Mucosa of descending colon (tissue), 3 donors: ENCODE data around the gene L2HGDH. TPM values are rescaled to one million over a fixed set of nuclear protein-coding genes. Genes with fewer than 3 reads are reported as not detected.

ENCODE experiments used
- ATAC-seq: fragments of 200-7000 bp; cut with Tn5 transposase; one replicate; pipeline ENCODE4 v1.9.1; 2020; ENCODE audit warnings: mild to moderate bottlenecking, moderate library complexity
- DNase-seq, 3 donors: peaks; one replicate each; pipeline ENCODE4 v3.0.0-alpha.2; 2020
- H3K36me3 ChIP-seq: fragments of 200-600 bp; one replicate; pipeline ENCODE4 v1.8.0; 2021; ENCODE audit warnings: low read depth, mild to moderate bottlenecking
- H3K4me1 ChIP-seq: fragments of 200-600 bp; one replicate; pipeline ENCODE4 v1.8.0; 2021; ENCODE audit warnings: low read depth, mild to moderate bottlenecking
- H3K4me3 ChIP-seq: fragments of 200-600 bp; one replicate; pipeline ENCODE4 v1.8.0; 2021; ENCODE audit warnings: mild to moderate bottlenecking
- H3K9me3 ChIP-seq: fragments of 200-600 bp; one replicate; pipeline ENCODE4 v1.8.0; 2021; ENCODE audit warnings: mild to moderate bottlenecking
- intact Hi-C, 2 donors: fragments of 100-400 bp; cut with DNase I in 1 of 2; cut with micrococcal nuclease in 1 of 2; formaldehyde crosslinking; loops; one replicate each; pipeline versions ENCODE4 v1.11.0 to v1.11.1; 2022; cut with DNase I, micrococcal nuclease
- total RNA-seq, 3 donors: library from RNA; stranded (reverse); fragmentation: NEBNext Ultra II Directional in 2 of 3; extraction: Animal tissue kit (Norgen Biotek cat#: 25700) in 2 of 3; gene quantifications; one replicate each; pipeline versions ENCODE4 v1.2.1 to v1.2.4, GENCODE V29; 2021 to 2023
- TF ChIP-seq, protein P1 (sequence below): fragments of 200-600 bp; IDR thresholded peaks from one replicate; pipeline ENCODE4 v1.8.0; 2022; ENCODE audit warnings: antibody characterized with exemption, mild to moderate bottlenecking
- donor health status: DM: no; HTN: no; CAD: no; lungs with moderate emphysema.
- donor health status: DM: no; HTN: no; CAD: no.
- donor health status: DM: no; HTN: yes; CAD: no.

L2HGDH gene
- total RNA-seq, 3 donors from 2014 or later = 7.2 to 11.2 (median 9.8) TPM

DNA sequence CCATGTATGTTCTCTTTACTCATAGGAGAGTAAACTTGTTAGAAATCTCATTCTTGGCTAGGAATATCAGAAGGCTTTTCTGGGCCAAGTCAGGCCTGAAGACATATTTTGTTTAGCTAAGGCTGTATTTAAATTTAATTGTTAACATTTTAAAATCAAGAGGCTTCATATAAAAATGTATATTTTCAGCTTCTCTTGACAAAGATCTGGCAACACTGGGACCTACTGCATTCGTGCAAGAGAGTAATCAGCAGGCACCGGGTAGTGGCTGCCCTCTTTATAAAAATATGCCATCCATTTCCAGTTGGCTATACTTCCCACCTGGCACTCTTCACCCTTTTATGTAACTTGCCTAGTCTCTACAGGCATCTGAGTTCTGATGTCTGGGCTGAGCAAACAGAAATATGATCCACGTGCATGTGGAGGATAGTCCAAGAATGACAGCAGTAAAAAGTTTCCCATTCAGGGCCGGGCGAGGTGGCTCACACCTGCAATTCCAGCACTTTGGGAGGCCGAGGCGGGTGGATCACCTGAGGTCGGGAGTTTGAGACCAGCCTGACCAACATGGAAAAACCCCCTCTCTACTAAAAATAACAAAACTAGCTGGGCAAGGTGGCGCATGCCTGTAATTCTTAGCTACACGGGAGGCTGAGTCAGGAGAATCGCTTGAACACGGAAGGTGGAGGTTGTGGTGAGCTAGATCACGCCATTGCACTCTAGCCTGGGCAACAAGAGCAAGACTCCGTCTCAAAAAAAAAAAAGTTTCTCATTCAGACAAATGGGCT, 78.7 kb downstream of the L2HGDH start:
- Histone ChIP-seq H3K4me1 (peaks cover 21% of the 10 kb centered on the region), H3K9me3 (no peaks in the 10 kb centered on the region), H3K36me3 (no peaks in the 10 kb centered on the region), H3K4me3 (no peak overlapping the region)
- TF ChIP-seq, protein P1, sequence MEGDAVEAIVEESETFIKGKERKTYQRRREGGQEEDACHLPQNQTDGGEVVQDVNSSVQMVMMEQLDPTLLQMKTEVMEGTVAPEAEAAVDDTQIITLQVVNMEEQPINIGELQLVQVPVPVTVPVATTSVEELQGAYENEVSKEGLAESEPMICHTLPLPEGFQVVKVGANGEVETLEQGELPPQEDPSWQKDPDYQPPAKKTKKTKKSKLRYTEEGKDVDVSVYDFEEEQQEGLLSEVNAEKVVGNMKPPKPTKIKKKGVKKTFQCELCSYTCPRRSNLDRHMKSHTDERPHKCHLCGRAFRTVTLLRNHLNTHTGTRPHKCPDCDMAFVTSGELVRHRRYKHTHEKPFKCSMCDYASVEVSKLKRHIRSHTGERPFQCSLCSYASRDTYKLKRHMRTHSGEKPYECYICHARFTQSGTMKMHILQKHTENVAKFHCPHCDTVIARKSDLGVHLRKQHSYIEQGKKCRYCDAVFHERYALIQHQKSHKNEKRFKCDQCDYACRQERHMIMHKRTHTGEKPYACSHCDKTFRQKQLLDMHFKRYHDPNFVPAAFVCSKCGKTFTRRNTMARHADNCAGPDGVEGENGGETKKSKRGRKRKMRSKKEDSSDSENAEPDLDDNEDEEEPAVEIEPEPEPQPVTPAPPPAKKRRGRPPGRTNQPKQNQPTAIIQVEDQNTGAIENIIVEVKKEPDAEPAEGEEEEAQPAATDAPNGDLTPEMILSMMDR = no peak
- intact Hi-C loops = loop anchor here in 1 of 2 donors (10.0 kb wide), 1 partner anchor 369 kb away; no protein-coding TSS in a partner anchor
- ATAC-seq (no peak), DNase-seq (no peak)

GRCh38 chr14:50232276-50232642, 79.8 kb downstream of the L2HGDH start:
- TF ChIP-seq, protein P1 = no peak
- ATAC-seq = no peak
- DNase-seq = no peak

DNA sequence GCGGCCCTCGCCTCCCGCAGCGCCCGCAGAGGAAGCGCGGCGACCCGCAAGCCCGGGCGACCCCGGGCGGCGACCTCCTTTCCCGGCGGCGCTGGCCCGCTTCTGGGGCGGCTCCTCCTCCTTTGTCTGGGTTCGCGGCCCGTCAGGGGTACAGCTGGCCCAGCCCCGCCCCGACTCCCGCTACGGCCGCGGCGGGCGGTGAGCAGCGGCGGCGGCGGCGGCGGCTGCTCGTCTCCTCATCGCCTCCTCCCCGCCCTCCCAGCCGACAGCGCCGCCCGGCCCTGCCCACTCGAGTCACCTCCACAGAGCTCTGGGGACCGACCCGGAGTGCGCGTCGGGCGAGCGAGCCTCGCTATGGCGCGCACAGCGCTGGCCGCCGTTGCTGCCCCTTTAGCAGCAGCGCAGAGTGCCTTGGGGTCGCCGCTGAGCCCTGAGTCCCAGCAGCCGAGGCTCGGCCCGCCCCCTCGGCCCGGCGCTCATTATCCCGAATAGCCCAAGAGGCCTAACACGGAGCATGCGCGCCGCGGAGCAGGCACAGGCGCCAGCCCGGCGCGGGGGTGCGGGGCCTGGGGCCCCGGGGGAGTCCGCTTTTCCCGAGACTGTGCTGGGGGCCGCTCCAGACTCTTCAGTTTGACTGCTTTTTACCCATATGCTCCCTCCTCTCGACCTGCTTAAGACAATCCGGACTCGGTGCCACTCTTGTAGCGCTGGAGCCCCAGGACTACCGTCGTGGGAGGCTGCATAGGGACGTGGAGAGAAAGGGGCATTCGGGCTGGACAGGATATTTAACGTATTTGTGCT, 80.4 kb downstream of the L2HGDH start, which contains the start of gene SOS2:
SOS2 (minus strand) TSS at position 104 of the 801 bp plus-strand sequence. CDS start 295 bp downstream, outside the sequence.
- DNase-seq (peak; percentile 87 to 92 (median 92)), ATAC-seq (peak; percentile 96)
- peaks cover 21% of the 10 kb centered on the region for H3K4me1 ChIP-seq
- no peaks in the 10 kb centered on the region for H3K9me3 ChIP-seq
- intact Hi-C loops = loop anchor here in 1 of 2 donors (10.0 kb wide), 1 partner anchor 367 kb away; no protein-coding TSS in a partner anchor
- TF ChIP-seq, protein P1 = no peak
- H3K36me3 ChIP-seq = no peaks in the 10 kb centered on the region
- peak within 1 kb of the TSS; percentile 75 for H3K4me3 ChIP-seq

More at GRCh38 chr14:50232276-50232642, 79.8 kb downstream of the L2HGDH start:
- Histone ChIP-seq H3K4me1 (peaks cover 21% of the 10 kb centered on the region), H3K4me3 (no peak overlapping the region), H3K9me3 (no peaks in the 10 kb centered on the region), H3K36me3 (no peaks in the 10 kb centered on the region)
- intact Hi-C loops = loop anchor here in 1 of 2 donors (10.0 kb wide), 1 partner anchor 367 kb away; no protein-coding TSS in a partner anchor

DNA sequence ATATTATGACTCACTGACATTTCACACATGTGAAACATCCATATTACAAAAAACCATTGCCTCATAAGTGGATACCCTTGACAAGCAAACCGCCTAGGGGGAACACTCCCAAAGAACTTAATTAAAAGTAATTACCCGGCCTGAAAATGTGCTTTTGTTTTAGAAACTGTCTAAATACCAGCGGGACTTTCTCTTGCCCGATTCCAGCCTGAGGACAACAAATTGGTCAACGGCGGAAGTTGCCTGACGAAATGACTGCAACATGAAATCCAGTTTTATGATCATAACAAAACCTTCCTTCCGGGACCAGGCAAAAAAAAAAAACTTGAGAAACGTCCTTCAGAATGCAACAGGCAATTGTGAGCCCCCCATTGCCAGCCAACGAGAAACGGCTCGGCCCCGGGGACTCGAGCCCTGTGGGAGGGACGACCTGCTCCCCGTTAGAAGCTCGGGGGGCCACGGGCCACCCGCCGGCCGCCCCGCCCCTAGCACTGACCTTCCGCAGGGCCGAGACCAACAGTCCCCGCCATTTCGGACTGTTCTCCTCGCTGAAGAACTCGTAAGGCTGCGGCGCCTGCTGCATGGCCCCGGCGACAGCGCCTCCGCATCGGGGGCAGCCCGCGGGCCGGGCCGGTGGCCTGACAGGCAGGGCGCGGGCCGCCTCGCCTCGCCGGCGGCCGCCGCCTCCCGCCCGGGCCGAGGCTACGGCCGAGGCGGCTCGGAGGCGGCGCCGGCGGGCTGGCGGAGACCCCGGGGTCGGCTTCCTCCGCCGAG, 81.1 kb downstream of the L2HGDH start:
- TF ChIP-seq, protein P1 = no peak
- intact Hi-C loops = loop anchor here in 1 of 2 donors (10.0 kb wide), 1 partner anchor 366 kb away; no protein-coding TSS in a partner anchor
- H3K4me1 ChIP-seq = peaks cover 27% of the 10 kb centered on the region
- DNase-seq = peak; percentile 70 to 78 (median 71)
- ATAC-seq = peak; percentile 33
- H3K4me3 ChIP-seq = peak overlapping the region; percentile 75
- no peaks in the 10 kb centered on the region for H3K36me3 ChIP-seq
- no peaks in the 10 kb centered on the region for H3K9me3 ChIP-seq

GRCh38 chr14:50230401-50230700, 81.7 kb downstream of the L2HGDH start:
- TF ChIP-seq, protein P1 = no peak
- DNase-seq = no peak
- Histone ChIP-seq H3K4me3 (peak overlapping the region; percentile 75), H3K9me3 (no peaks in the 10 kb centered on the region), H3K36me3 (no peaks in the 10 kb centered on the region), H3K4me1 (peaks cover 32% of the 10 kb centered on the region)
- intact Hi-C loops = loop anchor here in 1 of 2 donors (10.0 kb wide), 1 partner anchor 366 kb away; no protein-coding TSS in a partner anchor
- ATAC-seq = peak; percentile 19
